ENCODE measurements around the gene SLC13A4. TPM values are rescaled to one million over a fixed set of nuclear protein-coding genes. Genes with fewer than 3 reads are reported as not detected.
"Not testable (repeated sequence)": the region's sequence is repeated elsewhere in the genome, so short reads cannot be mapped to it uniquely, and the experiment has no call there.

Gene SLC13A4
- total RNA-seq, 1 donor from 2014 or later: 0.35 TPM

- DNase-seq (ENCODE audit: low spot score) (no peak), ATAC-seq (no peak)
Measured at GRCh38 chr7:135666846-135667245, 61.1 kb downstream of the SLC13A4 start.

- no peak for ATAC-seq
Measured at GRCh38 chr7:135666156-135666555, 61.8 kb downstream of the SLC13A4 start.

GRCh38 chr7:135665042-135665441 is 62.9 kb downstream of the SLC13A4 start:
- ATAC-seq (no peak), DNase-seq (ENCODE audit: low spot score) (no peak)

More at GRCh38 chr7:135666156-135666555, 61.8 kb downstream of the SLC13A4 start:
- DNase-seq (ENCODE audit: low spot score): no peak

GRCh38 chr7:135664046-135664589 is 63.9 kb downstream of the SLC13A4 start:
- ATAC-seq (no peak), DNase-seq (ENCODE audit: low spot score) (no peak)

GRCh38 chr7:135662373-135663114 is 65.4 kb downstream of the SLC13A4 start, which contains the start of gene STMP1:
STMP1 (plus strand) TSS chr7:135662514.
- peak; percentile 96 for DNase-seq (ENCODE audit: low spot score)
- ATAC-seq: peak; percentile 99

- DNase-seq (ENCODE audit: low spot score) (no peak), ATAC-seq (no peak)
Measured at GRCh38 chr7:135662123-135662372, 65.9 kb downstream of the SLC13A4 start.

- no peak for DNase-seq (ENCODE audit: low spot score)
- peak; percentile 75 for ATAC-seq
Measured at GRCh38 chr7:135661311-135662122, 66.5 kb downstream of the SLC13A4 start.

- ATAC-seq (no peak), DNase-seq (ENCODE audit: low spot score) (no peak)
Measured at GRCh38 chr7:135659159-135659846, 68.7 kb downstream of the SLC13A4 start.

GRCh38 chr7:135658564-135658963 is 69.4 kb downstream of the SLC13A4 start:
- ATAC-seq (no peak), DNase-seq (ENCODE audit: low spot score) (no peak)

GRCh38 chr7:135653340-135654080 is 74.5 kb downstream of the SLC13A4 start:
- ATAC-seq: no peak
- no peak for DNase-seq (ENCODE audit: low spot score)

- ATAC-seq: peak; percentile 63
- DNase-seq (ENCODE audit: low spot score): no peak
Measured at GRCh38 chr7:135650831-135651573, 77.0 kb downstream of the SLC13A4 start.

GRCh38 chr7:135648235-135648634 is 79.8 kb downstream of the SLC13A4 start:
- ATAC-seq: no peak
- DNase-seq (ENCODE audit: low spot score): no peak

- ATAC-seq: no peak
- DNase-seq (ENCODE audit: low spot score): no peak
Measured at GRCh38 chr7:135647755-135648154, 80.2 kb downstream of the SLC13A4 start.

- no peak for DNase-seq (ENCODE audit: low spot score)
- peak; percentile 93 for ATAC-seq
Measured at GRCh38 chr7:135645296-135645904, 82.6 kb downstream of the SLC13A4 start.

GRCh38 chr7:135644729-135645128 is 83.3 kb downstream of the SLC13A4 start:
- DNase-seq (ENCODE audit: low spot score): no peak
- no peak for ATAC-seq

- ATAC-seq (peak; percentile 73), DNase-seq (ENCODE audit: low spot score) (no peak)
Measured at GRCh38 chr7:135644154-135644553, 83.8 kb downstream of the SLC13A4 start.

GRCh38 chr7:135639690-135640089 is 88.3 kb downstream of the SLC13A4 start:
- ATAC-seq; DNase-seq (ENCODE audit: low spot score): not testable (repeated sequence)

GRCh38 chr7:135634191-135634878 is 93.7 kb downstream of the SLC13A4 start:
- ATAC-seq (peak; percentile 92), DNase-seq (ENCODE audit: low spot score) (no peak)
